Measurements from ENCODE around the gene SDHAF2.

The SDHAF2 gene

DNA sequence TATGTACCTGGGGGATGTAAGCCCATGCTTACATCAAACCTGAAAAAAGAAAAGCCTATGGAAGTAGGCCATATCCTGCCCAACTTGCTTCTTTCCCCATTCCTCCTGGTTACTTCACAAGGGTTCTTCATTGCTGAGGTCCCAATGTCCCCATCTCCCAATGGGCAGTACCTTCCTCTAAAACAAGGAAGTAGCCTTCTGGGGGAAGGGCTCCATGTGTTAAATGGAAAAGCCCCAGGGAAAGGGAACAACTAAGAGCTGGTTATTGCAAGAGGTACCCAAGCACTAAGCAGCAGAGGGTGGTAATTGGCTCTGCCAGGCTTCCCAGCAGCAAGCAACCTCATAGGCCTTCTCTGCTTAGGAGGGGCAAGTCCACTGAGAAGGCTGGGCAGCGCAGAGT lies 26.3 kb upstream of the SDHAF2 start:
- Histone ChIP-seq H3K27ac (ENCODE audit: low read depth, low read length) (peak overlapping the region; percentile 67), H3K4ac (ENCODE audit: low read depth, low read length) (no peak overlapping the region), H4K12ac (ENCODE audit: low read depth, low read length) (no peak overlapping the region), H3K18ac (ENCODE audit: low read length) (no peak overlapping the region), H3K4me3 (ENCODE audit: low read depth, low read length) (no peak overlapping the region), H3K9ac (ENCODE audit: low read length) (no peak overlapping the region), H3K79me2 (ENCODE audit: control insufficient read depth, insufficient read depth, low read length, poor library complexity) (no peaks in the 10 kb centered on the region), H3K4me1 (ENCODE audit: control insufficient read depth in 1 of 2, insufficient read depth in 2 of 2, low read length in 2 of 2) (peaks cover 2 to 8% of the 10 kb centered on the region in 2 experiments), H3K36me3 (ENCODE audit: control insufficient read depth in 1 of 2, insufficient read depth in 2 of 2, low read length in 2 of 2) (peaks cover 21 to 44% of the 10 kb centered on the region in 2 experiments), H4K91ac (ENCODE audit: low read depth, low read length) (peak overlapping the region; percentile 19), H2AK5ac (ENCODE audit: low read length) (no peak overlapping the region), H2AFZ (ENCODE audit: insufficient read depth, low read length, poor library complexity) (no peak overlapping the region), H2BK12ac (ENCODE audit: low read length) (no peak overlapping the region), H3K27me3 (ENCODE audit: insufficient read depth, low read length) (no peaks in the 10 kb centered on the region), H3K79me1 (ENCODE audit: low read length) (peaks cover 8% of the 10 kb centered on the region), H2BK120ac (ENCODE audit: insufficient read depth, low read length, poor library complexity) (peak overlapping the region; percentile 61), H3K23ac (ENCODE audit: low read length) (no peak overlapping the region), H3K14ac (ENCODE audit: low read length) (no peak overlapping the region), H3K9me3 (ENCODE audit: insufficient read depth, low read depth, low read length) (no peaks in the 10 kb centered on the region), H3K4me2 (ENCODE audit: low read length) (no peak overlapping the region), H4K8ac (ENCODE audit: low read depth, low read length) (no peak overlapping the region), H2BK5ac (ENCODE audit: low read depth, low read length, poor library complexity) (no peak overlapping the region)
- no CpG with 5 or more reads among the region's 1 CpG for WGBS (ENCODE audit: extremely low coverage, insufficient coverage, insufficient read length)
- DNase-seq: no peak

- H3K79me1 ChIP-seq (ENCODE audit: low read length): peaks cover 8% of the 10 kb centered on the region
- H2BK120ac ChIP-seq (ENCODE audit: insufficient read depth, low read length, poor library complexity): peak overlapping the region; percentile 61
- no peak overlapping the region for H4K12ac ChIP-seq (ENCODE audit: low read depth, low read length)
- H3K79me2 ChIP-seq (ENCODE audit: control insufficient read depth, insufficient read depth, low read length, poor library complexity): no peaks in the 10 kb centered on the region
- H3K23ac ChIP-seq (ENCODE audit: low read length): no peak overlapping the region
- peak overlapping the region; percentile 49 for H2BK5ac ChIP-seq (ENCODE audit: low read depth, low read length, poor library complexity)
- H4K91ac ChIP-seq (ENCODE audit: low read depth, low read length): peak overlapping the region; percentile 68
- no peak overlapping the region for H3K18ac ChIP-seq (ENCODE audit: low read length)
- no peak overlapping the region for H4K8ac ChIP-seq (ENCODE audit: low read depth, low read length)
- H3K9me3 ChIP-seq (ENCODE audit: insufficient read depth, low read depth, low read length): no peaks in the 10 kb centered on the region
- H3K4me2 ChIP-seq (ENCODE audit: low read length): no peak overlapping the region
- no peak overlapping the region for H3K14ac ChIP-seq (ENCODE audit: low read length)
- H3K4ac ChIP-seq (ENCODE audit: low read depth, low read length): no peak overlapping the region
- no peak overlapping the region for H2BK12ac ChIP-seq (ENCODE audit: low read length)
- no peak overlapping the region for H3K4me3 ChIP-seq (ENCODE audit: low read depth, low read length)
- no peak overlapping the region for H2AK5ac ChIP-seq (ENCODE audit: low read length)
- no peak overlapping the region for H3K9ac ChIP-seq (ENCODE audit: low read length)
- WGBS (ENCODE audit: extremely low coverage, insufficient coverage, insufficient read length): no CpG with 5 or more reads among the region's 5 CpGs
- DNase-seq: no peak
- peak overlapping the region; percentile 67 for H3K27ac ChIP-seq (ENCODE audit: low read depth, low read length)
- H3K4me1 ChIP-seq (ENCODE audit: control insufficient read depth in 1 of 2, insufficient read depth in 2 of 2, low read length in 2 of 2): peaks cover 2 to 8% of the 10 kb centered on the region in 2 experiments
- no peaks in the 10 kb centered on the region for H3K27me3 ChIP-seq (ENCODE audit: insufficient read depth, low read length)
- no peak overlapping the region for H2AFZ ChIP-seq (ENCODE audit: insufficient read depth, low read length, poor library complexity)
- peaks cover 25 to 47% of the 10 kb centered on the region in 2 experiments for H3K36me3 ChIP-seq (ENCODE audit: control insufficient read depth in 1 of 2, insufficient read depth in 2 of 2, low read length in 2 of 2)
Observed at GRCh38 chr11:61404103-61404502, 25.8 kb upstream of the SDHAF2 start.

DNA sequence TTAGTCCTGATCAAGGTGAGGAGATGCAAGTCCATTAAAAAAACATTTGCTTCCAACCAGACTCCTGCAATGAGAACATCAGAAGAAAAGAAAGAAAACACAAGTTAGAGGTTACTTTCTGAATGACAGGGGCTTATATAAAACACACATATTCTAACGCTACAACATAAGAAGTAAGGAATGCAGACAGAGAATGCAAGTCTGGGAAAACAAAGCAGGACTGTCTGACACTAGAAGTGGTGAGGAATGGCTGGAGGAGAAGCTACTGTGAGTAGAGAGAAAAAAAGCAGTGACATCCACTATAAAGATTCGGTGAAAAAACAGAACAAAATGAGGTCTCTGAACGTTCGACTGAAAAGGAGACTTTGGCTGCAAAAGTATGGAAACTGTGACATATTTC lies 25.3 kb upstream of the SDHAF2 start:
- Histone ChIP-seq H3K79me2 (ENCODE audit: control insufficient read depth, insufficient read depth, low read length, poor library complexity) (no peaks in the 10 kb centered on the region), H3K27me3 (ENCODE audit: insufficient read depth, low read length) (no peaks in the 10 kb centered on the region), H3K27ac (ENCODE audit: low read depth, low read length) (peak overlapping the region; percentile 68), H3K36me3 (ENCODE audit: control insufficient read depth in 1 of 2, insufficient read depth in 2 of 2, low read length in 2 of 2) (peaks cover 27 to 49% of the 10 kb centered on the region in 2 experiments), H3K9me3 (ENCODE audit: insufficient read depth, low read depth, low read length) (no peaks in the 10 kb centered on the region), H2BK120ac (ENCODE audit: insufficient read depth, low read length, poor library complexity) (no peak overlapping the region), H3K14ac (ENCODE audit: low read length) (no peak overlapping the region), H4K91ac (ENCODE audit: low read depth, low read length) (peak overlapping the region; percentile 68), H3K4ac (ENCODE audit: low read depth, low read length) (no peak overlapping the region), H3K9ac (ENCODE audit: low read length) (no peak overlapping the region), H3K79me1 (ENCODE audit: low read length) (peaks cover 8% of the 10 kb centered on the region), H4K12ac (ENCODE audit: low read depth, low read length) (no peak overlapping the region), H3K4me3 (ENCODE audit: low read depth, low read length) (no peak overlapping the region), H2BK5ac (ENCODE audit: low read depth, low read length, poor library complexity) (peak overlapping the region; percentile 49), H2AK5ac (ENCODE audit: low read length) (no peak overlapping the region), H3K18ac (ENCODE audit: low read length) (no peak overlapping the region), H3K23ac (ENCODE audit: low read length) (no peak overlapping the region), H3K4me1 (ENCODE audit: control insufficient read depth in 1 of 2, insufficient read depth in 2 of 2, low read length in 2 of 2) (peaks cover 2 to 8% of the 10 kb centered on the region in 2 experiments), H3K4me2 (ENCODE audit: low read length) (no peak overlapping the region), H2BK12ac (ENCODE audit: low read length) (no peak overlapping the region), H4K8ac (ENCODE audit: low read depth, low read length) (no peak overlapping the region), H2AFZ (ENCODE audit: insufficient read depth, low read length, poor library complexity) (no peak overlapping the region)
- WGBS (ENCODE audit: extremely low coverage, insufficient coverage, insufficient read length): no CpG with 5 or more reads among the region's 4 CpGs
- DNase-seq: no peak

GRCh38 chr11:61406067-61406466 lies 23.9 kb upstream of the SDHAF2 start:
- Histone ChIP-seq H2AFZ (ENCODE audit: insufficient read depth, low read length, poor library complexity) (no peak overlapping the region), H2BK5ac (ENCODE audit: low read depth, low read length, poor library complexity) (no peak overlapping the region), H3K4me1 (ENCODE audit: control insufficient read depth in 1 of 2, insufficient read depth in 2 of 2, low read length in 2 of 2) (peaks cover 2 to 8% of the 10 kb centered on the region in 2 experiments), H3K79me1 (ENCODE audit: low read length) (peaks cover 8% of the 10 kb centered on the region), H3K4ac (ENCODE audit: low read depth, low read length) (no peak overlapping the region), H3K27ac (ENCODE audit: low read depth, low read length) (no peak overlapping the region), H3K23ac (ENCODE audit: low read length) (no peak overlapping the region), H4K8ac (ENCODE audit: low read depth, low read length) (no peak overlapping the region), H3K9ac (ENCODE audit: low read length) (no peak overlapping the region), H2BK12ac (ENCODE audit: low read length) (no peak overlapping the region), H4K91ac (ENCODE audit: low read depth, low read length) (no peak overlapping the region), H3K4me3 (ENCODE audit: low read depth, low read length) (no peak overlapping the region), H3K18ac (ENCODE audit: low read length) (no peak overlapping the region), H3K79me2 (ENCODE audit: control insufficient read depth, insufficient read depth, low read length, poor library complexity) (no peaks in the 10 kb centered on the region), H3K9me3 (ENCODE audit: insufficient read depth, low read depth, low read length) (no peaks in the 10 kb centered on the region), H4K12ac (ENCODE audit: low read depth, low read length) (no peak overlapping the region), H2AK5ac (ENCODE audit: low read length) (no peak overlapping the region), H3K36me3 (ENCODE audit: control insufficient read depth in 1 of 2, insufficient read depth in 2 of 2, low read length in 2 of 2) (peaks cover 36 to 59% of the 10 kb centered on the region in 2 experiments), H2BK120ac (ENCODE audit: insufficient read depth, low read length, poor library complexity) (no peak overlapping the region), H3K14ac (ENCODE audit: low read length) (no peak overlapping the region), H3K4me2 (ENCODE audit: low read length) (no peak overlapping the region), H3K27me3 (ENCODE audit: insufficient read depth, low read length) (no peaks in the 10 kb centered on the region)
- DNase-seq: no peak
- no CpG with 5 or more reads among the region's 2 CpGs for WGBS (ENCODE audit: extremely low coverage, insufficient coverage, insufficient read length)
